Measurements from ENCODE around the gene FBXL5. TPM values are rescaled to one million over a fixed set of nuclear protein-coding genes. Genes with fewer than 3 reads are reported as not detected.

The FBXL5 gene
- total and polyA plus RNA-seq, 2 donors from 2014 or later, result 95.3 to 98.4 TPM

- FAIRE-seq (no peak), DNase-seq (no peak)
- Histone ChIP-seq H3K9ac (ENCODE audit: low read length in 3 of 3) (no peak overlapping the region), H3K9me3 (ENCODE audit: control insufficient read depth in 2 of 3, insufficient read depth in 1 of 3, low read length in 3 of 3) (no peaks in the 10 kb centered on the region), H3K27me3 (ENCODE audit: control insufficient read depth, insufficient read depth, low read length) (no peaks in the 10 kb centered on the region), H3K27ac (ENCODE audit: low read depth in 2 of 2, low read length in 2 of 2) (no peak overlapping the region), H3K36me3 (ENCODE audit: control insufficient read depth in 2 of 3, insufficient read depth in 3 of 3, low read length in 3 of 3) (no peaks in the 10 kb centered on the region), H3K4me1 (ENCODE audit: control insufficient read depth in 2 of 3, insufficient read depth in 2 of 3, low read depth in 1 of 3, low read length in 3 of 3) (peaks cover 0 to 4% (median 0%) of the 10 kb centered on the region in 3 donors), H3K4me3 (ENCODE audit: low read length in 3 of 3) (no peak overlapping the region)
- TF ChIP-seq, protein P1, sequence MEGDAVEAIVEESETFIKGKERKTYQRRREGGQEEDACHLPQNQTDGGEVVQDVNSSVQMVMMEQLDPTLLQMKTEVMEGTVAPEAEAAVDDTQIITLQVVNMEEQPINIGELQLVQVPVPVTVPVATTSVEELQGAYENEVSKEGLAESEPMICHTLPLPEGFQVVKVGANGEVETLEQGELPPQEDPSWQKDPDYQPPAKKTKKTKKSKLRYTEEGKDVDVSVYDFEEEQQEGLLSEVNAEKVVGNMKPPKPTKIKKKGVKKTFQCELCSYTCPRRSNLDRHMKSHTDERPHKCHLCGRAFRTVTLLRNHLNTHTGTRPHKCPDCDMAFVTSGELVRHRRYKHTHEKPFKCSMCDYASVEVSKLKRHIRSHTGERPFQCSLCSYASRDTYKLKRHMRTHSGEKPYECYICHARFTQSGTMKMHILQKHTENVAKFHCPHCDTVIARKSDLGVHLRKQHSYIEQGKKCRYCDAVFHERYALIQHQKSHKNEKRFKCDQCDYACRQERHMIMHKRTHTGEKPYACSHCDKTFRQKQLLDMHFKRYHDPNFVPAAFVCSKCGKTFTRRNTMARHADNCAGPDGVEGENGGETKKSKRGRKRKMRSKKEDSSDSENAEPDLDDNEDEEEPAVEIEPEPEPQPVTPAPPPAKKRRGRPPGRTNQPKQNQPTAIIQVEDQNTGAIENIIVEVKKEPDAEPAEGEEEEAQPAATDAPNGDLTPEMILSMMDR (IDR thresholded peaks at IDR 0.05; ENCODE audit: borderline replicate concordance, extremely low read depth, insufficient read depth), result no peak
- intact Hi-C loops (cut with DNase I), result no loop called here
Observed at GRCh38 chr4:15674046-15674445, 18.9 kb upstream of the FBXL5 start.

- no peak for DNase-seq
- Histone ChIP-seq H3K4me3 (ENCODE audit: low read length in 3 of 3) (no peak overlapping the region), H3K4me1 (ENCODE audit: control insufficient read depth in 2 of 3, insufficient read depth in 2 of 3, low read depth in 1 of 3, low read length in 3 of 3) (peaks cover 0 to 3% (median 0%) of the 10 kb centered on the region in 3 donors), H3K27me3 (ENCODE audit: control insufficient read depth, insufficient read depth, low read length) (no peaks in the 10 kb centered on the region), H3K9ac (ENCODE audit: low read length in 3 of 3) (no peak overlapping the region), H3K36me3 (ENCODE audit: control insufficient read depth in 2 of 3, insufficient read depth in 3 of 3, low read length in 3 of 3) (no peaks in the 10 kb centered on the region), H3K27ac (ENCODE audit: low read depth in 2 of 2, low read length in 2 of 2) (no peak overlapping the region), H3K9me3 (ENCODE audit: control insufficient read depth in 2 of 3, insufficient read depth in 1 of 3, low read length in 3 of 3) (no peaks in the 10 kb centered on the region)
- no peak for FAIRE-seq
- intact Hi-C loops (cut with DNase I), result no loop called here
- TF ChIP-seq, protein P1 (IDR thresholded peaks at IDR 0.05; ENCODE audit: borderline replicate concordance, extremely low read depth, insufficient read depth), result no peak
Observed at GRCh38 chr4:15673337-15673736, 18.2 kb upstream of the FBXL5 start.

GRCh38 chr4:15672101-15672500 is 16.9 kb upstream of the FBXL5 start:
- no peak overlapping the region for H3K4me3 ChIP-seq (ENCODE audit: low read length in 3 of 3)
- no peak overlapping the region for H3K27ac ChIP-seq (ENCODE audit: low read depth in 2 of 2, low read length in 2 of 2)
- H3K4me1 ChIP-seq (ENCODE audit: control insufficient read depth in 2 of 3, insufficient read depth in 2 of 3, low read depth in 1 of 3, low read length in 3 of 3), result no peaks in the 10 kb centered on the region
- H3K36me3 ChIP-seq (ENCODE audit: control insufficient read depth in 2 of 3, insufficient read depth in 3 of 3, low read length in 3 of 3), result no peaks in the 10 kb centered on the region
- TF ChIP-seq, protein P1 (IDR thresholded peaks at IDR 0.05; ENCODE audit: borderline replicate concordance, extremely low read depth, insufficient read depth), result no peak
- DNase-seq, result no peak
- FAIRE-seq, result no peak
- intact Hi-C loops (cut with DNase I), result no loop called here
- no peak overlapping the region for H3K9ac ChIP-seq (ENCODE audit: low read length in 3 of 3)
- H3K27me3 ChIP-seq (ENCODE audit: control insufficient read depth, insufficient read depth, low read length), result no peaks in the 10 kb centered on the region
- no peaks in the 10 kb centered on the region for H3K9me3 ChIP-seq (ENCODE audit: control insufficient read depth in 2 of 3, insufficient read depth in 1 of 3, low read length in 3 of 3)

- DNase-seq, result no peak
- Histone ChIP-seq H3K36me3 (ENCODE audit: control insufficient read depth in 2 of 3, insufficient read depth in 3 of 3, low read length in 3 of 3) (no peaks in the 10 kb centered on the region), H3K4me3 (ENCODE audit: low read length in 3 of 3) (no peak overlapping the region), H3K27ac (ENCODE audit: low read depth in 2 of 2, low read length in 2 of 2) (no peak overlapping the region), H3K4me1 (ENCODE audit: control insufficient read depth in 2 of 3, insufficient read depth in 2 of 3, low read depth in 1 of 3, low read length in 3 of 3) (no peaks in the 10 kb centered on the region), H3K9ac (ENCODE audit: low read length in 3 of 3) (no peak overlapping the region), H3K27me3 (ENCODE audit: control insufficient read depth, insufficient read depth, low read length) (no peaks in the 10 kb centered on the region), H3K9me3 (ENCODE audit: control insufficient read depth in 2 of 3, insufficient read depth in 1 of 3, low read length in 3 of 3) (no peaks in the 10 kb centered on the region)
- FAIRE-seq, result no peak
- intact Hi-C loops (cut with DNase I), result no loop called here
- TF ChIP-seq, protein P1 (IDR thresholded peaks at IDR 0.05; ENCODE audit: borderline replicate concordance, extremely low read depth, insufficient read depth), result no peak
Observed at GRCh38 chr4:15670576-15670975, 15.4 kb upstream of the FBXL5 start.
